Loucy (cell line): ENCODE data around the gene PALB2.

ENCODE experiments used
- H2AFZ ChIP-seq: fragments of 200-600 bp; sonication (generic); 2 replicates; pipeline ENCODE4 v1.6.0; 2016; ENCODE audit warnings: antibody characterized with exemption, mild to moderate bottlenecking, low read length, moderate library complexity
- H3F3A ChIP-seq: fragments of 200-600 bp; 2 replicates; pipeline ENCODE4 v1.6.0; 2016; ENCODE audit warnings: antibody characterized with exemption, low read depth, mild to moderate bottlenecking
- H3K27me3 ChIP-seq: fragments of 200-600 bp; sonication (generic); 2 replicates; pipeline ENCODE4 v1.6.1; 2014; ENCODE audit warnings: low read length, mild to moderate bottlenecking; ENCODE audit not compliant: insufficient read depth, poor library complexity, severe bottlenecking
- H3K36me3 ChIP-seq: fragments of 200-600 bp; sonication (generic); 2 replicates; pipeline ENCODE4 v1.6.1; 2016; ENCODE audit warnings: low read length; ENCODE audit not compliant: insufficient read depth
- H3K4me1 ChIP-seq: fragments of 200-600 bp; sonication (generic); 2 replicates; pipeline ENCODE4 v1.5.1; 2014; ENCODE audit warnings: low read length, mild to moderate bottlenecking; ENCODE audit not compliant: insufficient read depth, poor library complexity, severe bottlenecking
- H3K4me2 ChIP-seq: fragments of 200-600 bp; sonication (generic); 2 replicates; pipeline ENCODE4 v1.6.0; 2014; ENCODE audit warnings: antibody characterized with exemption, low read length, low read depth, mild to moderate bottlenecking; ENCODE audit not compliant: poor library complexity, severe bottlenecking
- H3K4me3 ChIP-seq: fragments of 200-600 bp; sonication (generic); 2 replicates; pipeline ENCODE4 v1.5.1; 2014; ENCODE audit warnings: low read length, mild to moderate bottlenecking, mixed read lengths; ENCODE audit not compliant: poor library complexity, severe bottlenecking
- H3K79me2 ChIP-seq: fragments of 200-600 bp; sonication (generic); 2 replicates; pipeline ENCODE4 v1.6.1; 2014; ENCODE audit warnings: low read length; ENCODE audit not compliant: insufficient read depth
- H3K9ac ChIP-seq: fragments of 200-600 bp; sonication (generic); 2 replicates; pipeline ENCODE4 v1.6.0; 2014; ENCODE audit warnings: mild to moderate bottlenecking, low read depth, low read length, moderate library complexity; ENCODE audit not compliant: poor library complexity, severe bottlenecking
- H3K9me2 ChIP-seq: fragments of 200-600 bp; sonication (generic); replicated peaks from 2 replicates; pipeline ENCODE4 v1.6.1; 2016; ENCODE audit warnings: low read depth, low read length, mixed read lengths
- H3K9me3 ChIP-seq: fragments of 200-600 bp; sonication (generic); 2 replicates; pipeline ENCODE4 v1.6.1; 2014; ENCODE audit warnings: mild to moderate bottlenecking, antibody characterized with exemption, low read length, low read depth; ENCODE audit not compliant: insufficient read depth
- H4K20me1 ChIP-seq: fragments of 200-600 bp; sonication (generic); 2 replicates; pipeline ENCODE4 v1.6.0; 2014; ENCODE audit warnings: antibody characterized with exemption, low read length, mild to moderate bottlenecking; ENCODE audit not compliant: insufficient read depth, poor library complexity, severe bottlenecking
- EZH2phosphoT487 ChIP-seq: fragments of 200-600 bp; IDR thresholded peaks from 2 replicates; pipeline ENCODE4 v1.6.1; 2018; ENCODE audit warnings: antibody characterized with exemption, mild to moderate bottlenecking, moderate library complexity, borderline replicate concordance
- TF ChIP-seq, protein P1 (sequence below): fragments of 200-600 bp; sonication (generic); conservative IDR thresholded peaks from 2 replicates; pipeline ENCODE4 v1.5.1; 2014; ENCODE audit warnings: mild to moderate bottlenecking, antibody characterized with exemption, low read length

The PALB2 gene

GRCh38 chr16:23679274-23679985, 38.3 kb upstream of the PALB2 start:
- H3K27me3 ChIP-seq = no peaks in the 10 kb centered on the region
- no peaks in the 10 kb centered on the region for H3K9me2 ChIP-seq
- TF ChIP-seq, protein P1, sequence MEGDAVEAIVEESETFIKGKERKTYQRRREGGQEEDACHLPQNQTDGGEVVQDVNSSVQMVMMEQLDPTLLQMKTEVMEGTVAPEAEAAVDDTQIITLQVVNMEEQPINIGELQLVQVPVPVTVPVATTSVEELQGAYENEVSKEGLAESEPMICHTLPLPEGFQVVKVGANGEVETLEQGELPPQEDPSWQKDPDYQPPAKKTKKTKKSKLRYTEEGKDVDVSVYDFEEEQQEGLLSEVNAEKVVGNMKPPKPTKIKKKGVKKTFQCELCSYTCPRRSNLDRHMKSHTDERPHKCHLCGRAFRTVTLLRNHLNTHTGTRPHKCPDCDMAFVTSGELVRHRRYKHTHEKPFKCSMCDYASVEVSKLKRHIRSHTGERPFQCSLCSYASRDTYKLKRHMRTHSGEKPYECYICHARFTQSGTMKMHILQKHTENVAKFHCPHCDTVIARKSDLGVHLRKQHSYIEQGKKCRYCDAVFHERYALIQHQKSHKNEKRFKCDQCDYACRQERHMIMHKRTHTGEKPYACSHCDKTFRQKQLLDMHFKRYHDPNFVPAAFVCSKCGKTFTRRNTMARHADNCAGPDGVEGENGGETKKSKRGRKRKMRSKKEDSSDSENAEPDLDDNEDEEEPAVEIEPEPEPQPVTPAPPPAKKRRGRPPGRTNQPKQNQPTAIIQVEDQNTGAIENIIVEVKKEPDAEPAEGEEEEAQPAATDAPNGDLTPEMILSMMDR = no peak
- TF ChIP-seq EZH2phosphoT487 = no peak
- H3K9ac ChIP-seq = peak overlapping the region; percentile 98
- H3K4me3 ChIP-seq = peak overlapping the region; percentile 94
- peak overlapping the region; percentile 48 for H2AFZ ChIP-seq
- no peaks in the 10 kb centered on the region for H3F3A ChIP-seq
- H3K36me3 ChIP-seq = peaks cover 44% of the 10 kb centered on the region
- H3K4me1 ChIP-seq = peaks cover 34% of the 10 kb centered on the region
- H3K4me2 ChIP-seq = peak overlapping the region; percentile 95
- peaks cover 33% of the 10 kb centered on the region for H4K20me1 ChIP-seq
- H3K79me2 ChIP-seq = peaks cover 65% of the 10 kb centered on the region
- no peaks in the 10 kb centered on the region for H3K9me3 ChIP-seq

DNA sequence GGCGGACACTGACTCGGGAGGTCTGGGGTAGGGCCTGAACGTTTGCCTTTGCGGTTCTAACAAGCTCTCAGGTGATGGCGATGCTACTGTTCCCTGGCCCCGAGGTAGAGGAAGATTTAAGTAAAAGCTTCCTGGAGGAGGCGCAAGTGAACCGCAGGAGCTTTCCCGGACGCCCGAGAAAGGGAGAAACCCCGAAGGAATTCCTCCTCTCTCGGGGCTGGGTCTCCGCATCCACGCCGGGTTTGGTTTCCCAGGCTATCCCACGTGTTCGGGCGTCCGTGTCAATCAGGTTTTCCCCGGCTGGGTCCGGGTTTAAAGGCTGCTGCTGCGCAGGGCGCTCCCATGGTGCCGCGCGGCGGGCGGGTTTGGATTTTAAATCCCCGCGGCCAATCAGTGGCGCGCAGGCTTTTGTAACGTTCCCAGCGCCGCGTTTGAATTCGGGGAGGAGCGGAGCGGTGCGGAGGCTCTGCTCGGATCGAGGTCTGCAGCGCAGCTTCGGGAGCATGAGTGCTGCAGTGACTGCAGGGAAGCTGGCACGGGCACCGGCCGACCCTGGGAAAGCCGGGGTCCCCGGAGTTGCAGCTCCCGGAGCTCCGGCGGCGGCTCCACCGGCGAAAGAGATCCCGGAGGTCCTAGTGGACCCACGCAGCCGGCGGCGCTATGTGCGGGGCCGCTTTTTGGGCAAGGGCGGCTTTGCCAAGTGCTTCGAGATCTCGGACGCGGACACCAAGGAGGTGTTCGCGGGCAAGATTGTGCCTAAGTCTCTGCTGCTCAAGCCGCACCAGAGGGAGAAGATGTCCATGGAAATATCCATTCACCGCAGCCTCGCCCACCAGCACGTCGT, 37.5 kb upstream of the PALB2 start, which contains the start of gene PLK1:
Gene PLK1, plus strand, starts transcription at position 460 of the 844 bp plus-strand sequence. Its CDS starts 44 bp downstream, at position 504.
- Histone ChIP-seq H3K9me2 (no peaks in the 10 kb centered on the region), H3K27me3 (no peaks in the 10 kb centered on the region), H3K4me2 (peak within 1 kb of the TSS; percentile 95), H3K9me3 (no peaks in the 10 kb centered on the region), H3K4me1 (peaks cover 34% of the 10 kb centered on the region), H2AFZ (peak within 1 kb of the TSS; percentile 68), H3K36me3 (peaks cover 36% of the 10 kb centered on the region), H3K4me3 (peak within 1 kb of the TSS; percentile 94), H3F3A (no peaks in the 10 kb centered on the region), H3K79me2 (peaks cover 57% of the 10 kb centered on the region), H4K20me1 (peaks cover 27% of the 10 kb centered on the region), H3K9ac (peak within 1 kb of the TSS; percentile 98)
- TF ChIP-seq EZH2phosphoT487 = no peak
- TF ChIP-seq, protein P1 = peak; percentile 54

DNA sequence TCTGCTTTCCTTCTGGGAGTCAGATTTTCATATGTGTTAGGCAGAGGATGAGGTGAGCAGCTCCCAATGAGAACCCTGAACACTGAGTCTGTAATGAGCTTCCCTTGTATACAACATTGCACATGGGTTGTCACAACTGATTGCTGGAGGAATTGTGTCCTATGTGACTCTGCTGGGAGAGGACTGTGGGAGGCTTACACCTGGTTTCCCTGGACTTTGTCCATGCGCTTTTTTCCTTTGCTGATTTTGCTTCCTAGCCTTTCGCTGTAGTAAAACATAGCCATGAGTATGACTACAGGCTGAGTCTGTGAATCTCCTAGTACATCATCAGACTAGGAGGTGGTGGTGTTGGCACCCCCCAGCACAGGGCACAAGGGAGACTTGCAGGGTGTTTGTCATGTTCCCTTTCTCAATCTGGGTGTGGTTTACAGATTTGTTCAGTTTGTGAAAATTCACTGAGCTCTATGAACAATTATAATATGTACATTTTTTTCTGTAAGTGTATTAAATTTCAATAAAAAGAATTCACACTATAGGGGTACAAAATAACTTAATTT, 35.9 kb upstream of the PALB2 start:
- Histone ChIP-seq H3K36me3 (peaks cover 28% of the 10 kb centered on the region), H3F3A (no peaks in the 10 kb centered on the region)

More for the DNA sequence above, 35.9 kb upstream of the PALB2 start:
- peaks cover 20% of the 10 kb centered on the region for H4K20me1 ChIP-seq
- no peak overlapping the region for H3K4me2 ChIP-seq
- no peaks in the 10 kb centered on the region for H3K9me3 ChIP-seq
- peaks cover 30% of the 10 kb centered on the region for H3K4me1 ChIP-seq
- H3K4me3 ChIP-seq = no peak overlapping the region
- no peak overlapping the region for H2AFZ ChIP-seq
- no peaks in the 10 kb centered on the region for H3K9me2 ChIP-seq
- no peaks in the 10 kb centered on the region for H3K27me3 ChIP-seq
- H3K79me2 ChIP-seq = peaks cover 41% of the 10 kb centered on the region
- no peak overlapping the region for H3K9ac ChIP-seq
- no peak for TF ChIP-seq EZH2phosphoT487
- TF ChIP-seq, protein P1 = no peak
